Ovary (tissue), 3 donors: ENCODE data around the gene NKAIN2.

ENCODE experiments used
- POLR2A ChIP-seq: fragments of 450-650 bp; IDR thresholded peaks from one replicate; pipeline ENCODE4 v1.6.1; 2017; ENCODE audit warnings: antibody characterized with exemption, mild to moderate bottlenecking, moderate library complexity
- TF ChIP-seq, protein P1 (sequence below), 3 donors: fragments of 450-650 bp in 2 of 3; fragments of 200-600 bp in 1 of 3; IDR thresholded peaks; one replicate each; pipeline versions ENCODE4 v1.5.1 to v1.8.0; 2016 to 2022; ENCODE audit warnings: antibody characterized with exemption in 3 of 3, mild to moderate bottlenecking in 1 of 3
- donor health status: DM: no; HTN: no; CAD: no.

- TF ChIP-seq, protein P1, sequence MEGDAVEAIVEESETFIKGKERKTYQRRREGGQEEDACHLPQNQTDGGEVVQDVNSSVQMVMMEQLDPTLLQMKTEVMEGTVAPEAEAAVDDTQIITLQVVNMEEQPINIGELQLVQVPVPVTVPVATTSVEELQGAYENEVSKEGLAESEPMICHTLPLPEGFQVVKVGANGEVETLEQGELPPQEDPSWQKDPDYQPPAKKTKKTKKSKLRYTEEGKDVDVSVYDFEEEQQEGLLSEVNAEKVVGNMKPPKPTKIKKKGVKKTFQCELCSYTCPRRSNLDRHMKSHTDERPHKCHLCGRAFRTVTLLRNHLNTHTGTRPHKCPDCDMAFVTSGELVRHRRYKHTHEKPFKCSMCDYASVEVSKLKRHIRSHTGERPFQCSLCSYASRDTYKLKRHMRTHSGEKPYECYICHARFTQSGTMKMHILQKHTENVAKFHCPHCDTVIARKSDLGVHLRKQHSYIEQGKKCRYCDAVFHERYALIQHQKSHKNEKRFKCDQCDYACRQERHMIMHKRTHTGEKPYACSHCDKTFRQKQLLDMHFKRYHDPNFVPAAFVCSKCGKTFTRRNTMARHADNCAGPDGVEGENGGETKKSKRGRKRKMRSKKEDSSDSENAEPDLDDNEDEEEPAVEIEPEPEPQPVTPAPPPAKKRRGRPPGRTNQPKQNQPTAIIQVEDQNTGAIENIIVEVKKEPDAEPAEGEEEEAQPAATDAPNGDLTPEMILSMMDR (IDR thresholded peaks at IDR 0.05) = no peak
- no peak for TF ChIP-seq POLR2A
These were observed 97.8 kb downstream of the NKAIN2 start for GRCh38 chr6:123901436-123901835.
